ENCODE results near the gene MSRB2. TPM values are rescaled to one million over a fixed set of nuclear protein-coding genes. Genes with fewer than 3 reads are reported as not detected.

The MSRB2 gene
- total and polyA plus RNA-seq, 2 of the 4 experiments (the other 2 are of a cell fraction), result 10.6 to 20.1 TPM

- DNase-seq, result no peak
- Histone ChIP-seq H2BK5ac (ENCODE audit: low read depth, low read length, poor library complexity, severe bottlenecking) (no peak overlapping the region), H3K36me3 (ENCODE audit: control insufficient read depth, insufficient read depth, low read length) (no peaks in the 10 kb centered on the region), H3K18ac (ENCODE audit: low read depth, low read length) (no peak overlapping the region), H2BK15ac (ENCODE audit: low read depth, low read length) (no peak overlapping the region), H3K9me1 (ENCODE audit: insufficient read depth, low read length) (no peaks in the 10 kb centered on the region), H4K5ac (ENCODE audit: low read depth, low read length) (no peak overlapping the region), H3K4me1 (ENCODE audit: control insufficient read depth, insufficient read depth, low read length) (no peaks in the 10 kb centered on the region), H3K9ac (ENCODE audit: low read depth, low read length) (no peak overlapping the region), H3K14ac (replicated peaks; ENCODE audit: low read depth, low read length) (no peak overlapping the region), H4K91ac (ENCODE audit: insufficient read depth, low read depth, low read length) (no peak overlapping the region), H3K4me3 (ENCODE audit: insufficient read depth, low read depth, low read length) (no peak overlapping the region), H3K27me3 (ENCODE audit: control insufficient read depth, insufficient read depth, low read length) (peaks cover 8% of the 10 kb centered on the region), H3K23ac (ENCODE audit: low read depth, low read length) (no peak overlapping the region), H3K4me2 (ENCODE audit: low read depth, low read length) (no peak overlapping the region), H3K79me1 (ENCODE audit: low read depth in 1 of 2, low read length in 2 of 2) (no peaks in the 10 kb centered on the region), H2AFZ (replicated peaks; ENCODE audit: low read length, poor library complexity) (no peak overlapping the region), H3K9me3 (ENCODE audit: control insufficient read depth, insufficient read depth, low read length) (no peaks in the 10 kb centered on the region), H3K56ac (ENCODE audit: extremely low read depth, insufficient read depth, low read length) (no peak overlapping the region), H3K4ac (ENCODE audit: low read depth, low read length) (no peak overlapping the region), H2BK120ac (ENCODE audit: low read depth, low read length) (no peak overlapping the region), H4K8ac (ENCODE audit: low read depth in 2 of 2, low read length in 2 of 2) (no peak overlapping the region), H3K27ac (ENCODE audit: insufficient read depth, low read length) (no peak overlapping the region), H2AK9ac (replicated peaks; ENCODE audit: low read depth, low read length, poor library complexity) (no peak overlapping the region), H2BK20ac (ENCODE audit: low read depth, low read length) (no peak overlapping the region), H2AK5ac (ENCODE audit: low read depth, low read length) (no peak overlapping the region), H4K20me1 (ENCODE audit: insufficient read depth, low read length) (no peaks in the 10 kb centered on the region)
- no TSS peak for BruUV-seq (replicated peaks)
- TF ChIP-seq CTCF (conservative IDR thresholded peaks at IDR 0.05; ENCODE audit: low read depth, low read length) (no peak), CEBPB (IDR thresholded peaks at IDR 0.05; ENCODE audit: low read depth, low read length) (no peak), RFX5 (IDR thresholded peaks at IDR 0.05; ENCODE audit: low read depth, low read length) (no peak), MAFK (IDR thresholded peaks at IDR 0.05; ENCODE audit: low read depth, low read length) (no peak), BHLHE40 (IDR thresholded peaks at IDR 0.05; ENCODE audit: low read depth, low read length) (no peak), RCOR1 (IDR thresholded peaks at IDR 0.05; ENCODE audit: insufficient replicate concordance, low read length) (no peak), FOS (IDR thresholded peaks at IDR 0.05; ENCODE audit: low read depth, low read length) (no peak), USF2 (IDR thresholded peaks at IDR 0.05; ENCODE audit: low read depth, low read length) (no peak), CHD1 (IDR thresholded peaks at IDR 0.05; ENCODE audit: low read depth, low read length) (no peak)
- in situ Hi-C loops (cut with MboI; ENCODE audit: low sequenced_read_pairs) (no loop called here), dilution Hi-C loops (cut with HindIII; ENCODE audit: low sequenced_read_pairs, unreplicated experiment) (no loop called here), intact Hi-C loops (cut with micrococcal nuclease) (no loop called here)
- ATAC-seq (ENCODE audit: low read depth), result no peak
- ChIA-PET POLR2A (ENCODE audit: unreplicated experiment) (interaction anchor here (0.6 kb wide), 1 partner anchor 1063 kb away, joined by 3 read pairs; no protein-coding TSS in a partner anchor), CTCF (no interaction called here)
- whole genome bisulfite sequencing, 2 experiments (ENCODE audit: extremely low coverage in 2 of 2, insufficient read length in 1 of 2), result 86% methylated on average over 1 of the region's 3 CpGs; no CpG with 5 or more reads in 1 of the 2 experiments
Measured at GRCh38 chr10:23075672-23076071, 19.7 kb upstream of the MSRB2 start.
